K562 (cell line): Measurements from ENCODE around the gene GTF2H4. TPM values are rescaled to one million over a fixed set of nuclear protein-coding genes. Genes with fewer than 3 reads are reported as not detected.
A peak's percentile ranks its signal among the peaks of the same experiment; 100 is the strongest.

Experiments
- GABPB1 ChIP-seq: sonication (generic); formaldehyde crosslinking; IDR thresholded peaks from 2 replicates; pipeline ENCODE4 v1.8.0; 2022; ENCODE audit warnings: mild to moderate bottlenecking, missing genetic modification reagents
- GTF2E2 ChIP-seq: fragments of 200-800 bp; sonication (Bioruptor generic); IDR thresholded peaks from 2 replicates; pipeline ENCODE4 v1.6.1; 2016; ENCODE audit warnings: missing genetic modification characterization, missing compliant biosample characterization
- KHSRP ChIP-seq: fragments of 450-650 bp; IDR thresholded peaks from 2 replicates; pipeline ENCODE4 v1.6.1; 2017
- MTA2 ChIP-seq: fragments of 450-650 bp; IDR thresholded peaks from 2 replicates; pipeline ENCODE4 v1.6.1; 2016; ENCODE audit warnings: low read depth
- POLR3G ChIP-seq: IDR thresholded peaks from 2 replicates; pipeline ENCODE4 v1.6.1; 2011; ENCODE audit not compliant: insufficient read length, insufficient replicate concordance; ENCODE audit errors: extremely low read depth
- SRSF3 ChIP-seq: fragments of 200-400 bp; formaldehyde crosslinking; IDR thresholded peaks from 2 replicates; pipeline ENCODE4 v1.6.1; 2016; ENCODE audit warnings: mild to moderate bottlenecking, low read length, moderate library complexity; ENCODE audit not compliant: insufficient read depth
- TRIM24 ChIP-seq, 2 experiments: fragments of 450-650 bp; IDR thresholded peaks; 2 replicates each; pipeline ENCODE4 v1.6.1; 2016
- XRCC5 ChIP-seq: fragments of 200-400 bp; formaldehyde crosslinking; IDR thresholded peaks from 2 replicates; pipeline ENCODE4 v1.6.1; 2017; ENCODE audit warnings: low read depth, mild to moderate bottlenecking, low read length
- ZNF184 ChIP-seq: sonication (generic); formaldehyde crosslinking; IDR thresholded peaks from 2 replicates; pipeline ENCODE4 v1.5.0; 2020; ENCODE audit warnings: missing genetic modification reagents
- ZNF780A ChIP-seq: fragments of 250-450 bp; sonication (Bioruptor Pico); IDR thresholded peaks from 2 replicates; pipeline ENCODE4 v1.5.0; 2021; ENCODE audit warnings: mild to moderate bottlenecking
- polyA plus RNA-seq, 8 experiments: library from polyadenylated mRNA; depleted of rRNA in 4 of 8; stranded (reverse) in 5 of 8; unstranded in 3 of 8; fragments of >200 nt; fragmentation: Nextera tagmentation in 2 of 8; fragmentation: Illumina TruSeq in 1 of 8; extraction: Ambion mirVana in 2 of 8; extraction: Trizol in 1 of 8; gene quantifications; 2 replicates each; pipeline versions ENCODE4 v1.2.1 to v1.2.3, GENCODE V29; 2011 to 2014; ENCODE audit warnings: inconsistent platforms in 1 of 8, missing spikeins in 1 of 8
- total RNA-seq, 7 experiments: library from RNA; depleted of rRNA in 6 of 7; stranded (reverse); fragments of >200 nt in 6 of 7; fragmentation: Illumina TruSeq in 2 of 7; extraction: Trizol in 2 of 7; gene quantifications; 2 replicates each; pipeline versions ENCODE4 v1.2.1 to v1.2.3, GENCODE V29; 2011 to 2021; ENCODE audit warnings: low replicate concordance in 1 of 7
- TF ChIP-seq, protein P1 (sequence below): fragments of 200-600 bp; sonication (generic); IDR thresholded peaks from one replicate; pipeline ENCODE4 v1.6.1; 2012; ENCODE audit warnings: mild to moderate bottlenecking, low read depth, low read length, inconsistent platforms
- TF ChIP-seq, protein P2 (sequence below): sonication (generic); formaldehyde crosslinking; IDR thresholded peaks from 2 replicates; pipeline ENCODE4 v1.8.0; 2022; ENCODE audit warnings: mild to moderate bottlenecking, missing genetic modification reagents
- TF ChIP-seq, protein P3 (sequence below): fragments of 250-450 bp; sonication (Bioruptor Pico); IDR thresholded peaks from 2 replicates; pipeline ENCODE4 v1.5.1; 2021; ENCODE audit warnings: mild to moderate bottlenecking

Gene GTF2H4
- total and polyA plus RNA-seq, 9 of the 15 experiments (the other 6 are each of a cell fraction or from before 2014, with no cell fraction given), result 3.6 to 86.1 (median 39.6) TPM

DNA sequence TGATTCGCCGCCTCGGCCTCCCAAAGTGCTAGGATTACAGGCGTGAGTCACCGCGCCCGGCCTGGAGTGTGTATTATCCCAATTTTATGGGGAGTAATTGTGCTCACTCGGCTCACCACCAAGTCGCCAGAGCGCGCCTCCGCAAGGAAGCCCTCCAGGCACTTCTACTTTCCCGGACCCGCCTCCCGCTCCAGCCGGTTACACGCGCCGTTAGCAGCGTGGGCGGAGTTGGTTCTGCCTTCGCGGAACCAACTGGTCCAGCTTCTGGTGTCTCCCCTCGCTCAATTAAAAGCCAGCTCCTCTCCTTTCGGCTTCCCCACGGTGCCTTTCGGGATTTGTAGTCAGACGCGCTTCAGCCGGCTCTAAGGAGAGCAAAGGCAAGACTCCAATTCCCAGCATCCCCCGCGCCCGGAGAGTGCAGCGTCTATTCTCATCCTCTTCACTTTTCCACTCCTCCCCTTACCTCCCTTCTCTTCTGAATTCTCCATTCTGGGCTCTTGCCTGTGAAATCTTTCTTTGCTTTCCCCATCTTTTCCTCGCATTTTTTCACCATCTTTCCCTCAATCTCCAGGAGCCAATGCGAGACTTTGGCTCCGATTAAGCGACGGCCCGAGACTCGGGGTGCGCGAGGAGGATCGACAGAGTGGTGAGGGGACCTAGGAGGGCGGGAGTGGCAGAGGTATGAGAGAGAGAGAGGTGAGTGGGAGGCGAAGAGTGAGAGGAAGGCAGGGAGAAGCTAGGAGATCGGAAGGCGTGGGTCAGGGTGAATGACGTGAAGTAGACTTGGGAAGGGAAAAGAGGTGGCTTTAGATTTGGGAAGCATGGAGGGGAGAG, at the start of gene GTF2H4 (continued):
- TF ChIP-seq POLR3G (no peak), SRSF3 (no peak), GTF2E2 (tag) (peak; percentile 67; the same call in 1 of the 2 replicates), TRIM24 (IDR thresholded peaks at IDR 0.05) (peak in 1 of 2 experiments; percentile 100; a peak in 2 of 4 replicates), ZNF780A (CRISPR knock-in tag) (no peak), GABPB1 (CRISPR knock-in tag) (peak; percentile 94), XRCC5 (peak; percentile 93; the same call in 1 of the 2 replicates), ZNF184 (CRISPR knock-in tag) (peak; percentile 98), KHSRP (peak; percentile 26; the same call in 1 of the 2 replicates), MTA2 (no peak)
- TF ChIP-seq, protein P1, sequence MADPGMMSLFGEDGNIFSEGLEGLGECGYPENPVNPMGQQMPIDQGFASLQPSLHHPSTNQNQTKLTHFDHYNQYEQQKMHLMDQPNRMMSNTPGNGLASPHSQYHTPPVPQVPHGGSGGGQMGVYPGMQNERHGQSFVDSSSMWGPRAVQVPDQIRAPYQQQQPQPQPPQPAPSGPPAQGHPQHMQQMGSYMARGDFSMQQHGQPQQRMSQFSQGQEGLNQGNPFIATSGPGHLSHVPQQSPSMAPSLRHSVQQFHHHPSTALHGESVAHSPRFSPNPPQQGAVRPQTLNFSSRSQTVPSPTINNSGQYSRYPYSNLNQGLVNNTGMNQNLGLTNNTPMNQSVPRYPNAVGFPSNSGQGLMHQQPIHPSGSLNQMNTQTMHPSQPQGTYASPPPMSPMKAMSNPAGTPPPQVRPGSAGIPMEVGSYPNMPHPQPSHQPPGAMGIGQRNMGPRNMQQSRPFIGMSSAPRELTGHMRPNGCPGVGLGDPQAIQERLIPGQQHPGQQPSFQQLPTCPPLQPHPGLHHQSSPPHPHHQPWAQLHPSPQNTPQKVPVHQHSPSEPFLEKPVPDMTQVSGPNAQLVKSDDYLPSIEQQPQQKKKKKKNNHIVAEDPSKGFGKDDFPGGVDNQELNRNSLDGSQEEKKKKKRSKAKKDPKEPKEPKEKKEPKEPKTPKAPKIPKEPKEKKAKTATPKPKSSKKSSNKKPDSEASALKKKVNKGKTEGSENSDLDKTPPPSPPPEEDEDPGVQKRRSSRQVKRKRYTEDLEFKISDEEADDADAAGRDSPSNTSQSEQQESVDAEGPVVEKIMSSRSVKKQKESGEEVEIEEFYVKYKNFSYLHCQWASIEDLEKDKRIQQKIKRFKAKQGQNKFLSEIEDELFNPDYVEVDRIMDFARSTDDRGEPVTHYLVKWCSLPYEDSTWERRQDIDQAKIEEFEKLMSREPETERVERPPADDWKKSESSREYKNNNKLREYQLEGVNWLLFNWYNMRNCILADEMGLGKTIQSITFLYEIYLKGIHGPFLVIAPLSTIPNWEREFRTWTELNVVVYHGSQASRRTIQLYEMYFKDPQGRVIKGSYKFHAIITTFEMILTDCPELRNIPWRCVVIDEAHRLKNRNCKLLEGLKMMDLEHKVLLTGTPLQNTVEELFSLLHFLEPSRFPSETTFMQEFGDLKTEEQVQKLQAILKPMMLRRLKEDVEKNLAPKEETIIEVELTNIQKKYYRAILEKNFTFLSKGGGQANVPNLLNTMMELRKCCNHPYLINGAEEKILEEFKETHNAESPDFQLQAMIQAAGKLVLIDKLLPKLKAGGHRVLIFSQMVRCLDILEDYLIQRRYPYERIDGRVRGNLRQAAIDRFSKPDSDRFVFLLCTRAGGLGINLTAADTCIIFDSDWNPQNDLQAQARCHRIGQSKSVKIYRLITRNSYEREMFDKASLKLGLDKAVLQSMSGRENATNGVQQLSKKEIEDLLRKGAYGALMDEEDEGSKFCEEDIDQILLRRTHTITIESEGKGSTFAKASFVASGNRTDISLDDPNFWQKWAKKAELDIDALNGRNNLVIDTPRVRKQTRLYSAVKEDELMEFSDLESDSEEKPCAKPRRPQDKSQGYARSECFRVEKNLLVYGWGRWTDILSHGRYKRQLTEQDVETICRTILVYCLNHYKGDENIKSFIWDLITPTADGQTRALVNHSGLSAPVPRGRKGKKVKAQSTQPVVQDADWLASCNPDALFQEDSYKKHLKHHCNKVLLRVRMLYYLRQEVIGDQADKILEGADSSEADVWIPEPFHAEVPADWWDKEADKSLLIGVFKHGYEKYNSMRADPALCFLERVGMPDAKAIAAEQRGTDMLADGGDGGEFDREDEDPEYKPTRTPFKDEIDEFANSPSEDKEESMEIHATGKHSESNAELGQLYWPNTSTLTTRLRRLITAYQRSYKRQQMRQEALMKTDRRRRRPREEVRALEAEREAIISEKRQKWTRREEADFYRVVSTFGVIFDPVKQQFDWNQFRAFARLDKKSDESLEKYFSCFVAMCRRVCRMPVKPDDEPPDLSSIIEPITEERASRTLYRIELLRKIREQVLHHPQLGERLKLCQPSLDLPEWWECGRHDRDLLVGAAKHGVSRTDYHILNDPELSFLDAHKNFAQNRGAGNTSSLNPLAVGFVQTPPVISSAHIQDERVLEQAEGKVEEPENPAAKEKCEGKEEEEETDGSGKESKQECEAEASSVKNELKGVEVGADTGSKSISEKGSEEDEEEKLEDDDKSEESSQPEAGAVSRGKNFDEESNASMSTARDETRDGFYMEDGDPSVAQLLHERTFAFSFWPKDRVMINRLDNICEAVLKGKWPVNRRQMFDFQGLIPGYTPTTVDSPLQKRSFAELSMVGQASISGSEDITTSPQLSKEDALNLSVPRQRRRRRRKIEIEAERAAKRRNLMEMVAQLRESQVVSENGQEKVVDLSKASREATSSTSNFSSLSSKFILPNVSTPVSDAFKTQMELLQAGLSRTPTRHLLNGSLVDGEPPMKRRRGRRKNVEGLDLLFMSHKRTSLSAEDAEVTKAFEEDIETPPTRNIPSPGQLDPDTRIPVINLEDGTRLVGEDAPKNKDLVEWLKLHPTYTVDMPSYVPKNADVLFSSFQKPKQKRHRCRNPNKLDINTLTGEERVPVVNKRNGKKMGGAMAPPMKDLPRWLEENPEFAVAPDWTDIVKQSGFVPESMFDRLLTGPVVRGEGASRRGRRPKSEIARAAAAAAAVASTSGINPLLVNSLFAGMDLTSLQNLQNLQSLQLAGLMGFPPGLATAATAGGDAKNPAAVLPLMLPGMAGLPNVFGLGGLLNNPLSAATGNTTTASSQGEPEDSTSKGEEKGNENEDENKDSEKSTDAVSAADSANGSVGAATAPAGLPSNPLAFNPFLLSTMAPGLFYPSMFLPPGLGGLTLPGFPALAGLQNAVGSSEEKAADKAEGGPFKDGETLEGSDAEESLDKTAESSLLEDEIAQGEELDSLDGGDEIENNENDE, result no peak
- TF ChIP-seq, protein P2, sequence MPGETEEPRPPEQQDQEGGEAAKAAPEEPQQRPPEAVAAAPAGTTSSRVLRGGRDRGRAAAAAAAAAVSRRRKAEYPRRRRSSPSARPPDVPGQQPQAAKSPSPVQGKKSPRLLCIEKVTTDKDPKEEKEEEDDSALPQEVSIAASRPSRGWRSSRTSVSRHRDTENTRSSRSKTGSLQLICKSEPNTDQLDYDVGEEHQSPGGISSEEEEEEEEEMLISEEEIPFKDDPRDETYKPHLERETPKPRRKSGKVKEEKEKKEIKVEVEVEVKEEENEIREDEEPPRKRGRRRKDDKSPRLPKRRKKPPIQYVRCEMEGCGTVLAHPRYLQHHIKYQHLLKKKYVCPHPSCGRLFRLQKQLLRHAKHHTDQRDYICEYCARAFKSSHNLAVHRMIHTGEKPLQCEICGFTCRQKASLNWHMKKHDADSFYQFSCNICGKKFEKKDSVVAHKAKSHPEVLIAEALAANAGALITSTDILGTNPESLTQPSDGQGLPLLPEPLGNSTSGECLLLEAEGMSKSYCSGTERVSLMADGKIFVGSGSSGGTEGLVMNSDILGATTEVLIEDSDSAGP (CRISPR knock-in tag), result 0 out of 2 replicates have a peak, but pooled peaks have one; percentile 77
- TF ChIP-seq, protein P3, sequence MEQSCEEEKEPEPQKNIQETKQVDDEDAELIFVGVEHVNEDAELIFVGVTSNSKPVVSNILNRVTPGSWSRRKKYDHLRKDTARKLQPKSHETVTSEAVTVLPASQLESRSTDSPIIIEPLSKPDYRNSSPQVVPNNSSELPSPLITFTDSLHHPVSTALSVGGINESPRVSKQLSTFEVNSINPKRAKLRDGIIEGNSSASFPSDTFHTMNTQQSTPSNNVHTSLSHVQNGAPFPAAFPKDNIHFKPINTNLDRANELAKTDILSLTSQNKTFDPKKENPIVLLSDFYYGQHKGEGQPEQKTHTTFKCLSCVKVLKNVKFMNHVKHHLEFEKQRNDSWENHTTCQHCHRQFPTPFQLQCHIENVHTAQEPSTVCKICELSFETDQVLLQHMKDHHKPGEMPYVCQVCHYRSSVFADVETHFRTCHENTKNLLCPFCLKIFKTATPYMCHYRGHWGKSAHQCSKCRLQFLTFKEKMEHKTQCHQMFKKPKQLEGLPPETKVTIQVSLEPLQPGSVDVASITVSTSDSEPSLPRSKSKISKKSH (CRISPR knock-in tag), result no peak
